Measurements from ENCODE around the gene GEMIN7. TPM values are rescaled to one million over a fixed set of nuclear protein-coding genes. Genes with fewer than 3 reads are reported as not detected.

Gene GEMIN7
- total and polyA plus RNA-seq, 2 of the 13 experiments (the other 11 are each of a cell fraction or from before 2014, with no cell fraction given), result 24.1 to 30.6 TPM

DNA sequence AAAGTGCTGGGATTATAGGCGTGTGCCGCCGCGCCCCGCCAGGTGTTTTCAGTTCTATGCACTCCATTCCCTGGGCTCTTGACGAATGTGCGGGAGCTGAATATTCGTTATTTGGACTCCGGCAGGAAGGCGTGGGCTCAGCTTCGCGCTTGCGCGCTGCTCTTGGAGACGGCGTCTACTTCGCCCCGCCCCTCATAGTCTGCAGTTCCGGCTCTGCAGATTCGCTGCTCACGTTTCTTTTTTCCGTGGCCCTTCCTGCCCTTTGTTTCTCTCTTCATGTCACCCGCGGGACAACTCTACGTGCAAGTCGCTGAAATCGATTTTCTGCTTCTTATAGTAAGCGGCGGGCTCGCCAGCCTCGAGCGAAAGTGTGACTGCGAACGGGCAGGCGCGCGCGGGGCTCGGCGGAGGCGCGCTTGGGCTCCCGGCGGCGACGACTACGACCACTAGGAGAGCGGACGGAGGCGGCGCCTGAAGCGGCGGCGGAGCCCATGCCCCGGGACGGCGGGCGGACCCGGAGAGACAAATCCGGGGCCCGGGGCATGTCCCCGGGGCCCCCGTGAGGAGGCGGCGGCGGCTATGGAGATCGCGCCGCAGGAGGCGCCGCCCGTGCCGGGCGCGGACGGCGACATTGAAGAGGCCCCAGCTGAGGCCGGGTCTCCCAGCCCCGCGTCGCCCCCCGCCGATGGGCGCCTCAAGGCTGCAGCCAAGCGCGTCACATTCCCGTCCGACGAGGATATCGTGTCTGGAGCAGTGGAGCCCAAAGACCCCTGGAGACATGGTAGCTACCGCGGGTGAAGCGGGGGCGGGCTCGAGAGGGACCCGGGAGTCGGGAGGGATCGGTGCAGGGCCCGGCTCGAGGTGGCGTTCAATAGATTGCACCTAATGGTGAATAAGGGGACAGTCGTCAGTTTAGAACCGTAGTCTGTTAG, 14.0 kb downstream of the GEMIN7 start, which contains the start of gene PPP1R37 (continued):
- TF ChIP-seq BRF2 (CRISPR knock-in tag; IDR thresholded peaks at IDR 0.05) (peak; percentile 63; the same call in 1 of the 2 replicates), ZNF605 (CRISPR knock-in tag; IDR thresholded peaks at IDR 0.05) (peak; percentile 61), MXI1 (IDR thresholded peaks at IDR 0.05; ENCODE audit: borderline replicate concordance, low read depth, low read length) (peak; percentile 13; the same call in 2 of the 3 replicates), ZNF446 (CRISPR knock-in tag; IDR thresholded peaks at IDR 0.05) (no peak; the same call in 1 of the 2 replicates), NFE2L2 (IDR thresholded peaks at IDR 0.05; ENCODE audit: low read length) (no peak), NFYB (CRISPR knock-in tag; IDR thresholded peaks at IDR 0.05) (no peak), REL (CRISPR knock-in tag; conservative IDR thresholded peaks at IDR 0.05) (0 out of 2 replicates have a peak, but pooled peaks have one; percentile 43), KDM3A (CRISPR knock-in tag; IDR thresholded peaks at IDR 0.05; ENCODE audit: low read depth) (peak; percentile 40; the same call in 1 of the 2 replicates), SOX5 (CRISPR knock-in tag; IDR thresholded peaks at IDR 0.05; ENCODE audit: borderline replicate concordance) (peak; percentile 43; the same call in 1 of the 2 replicates), BCL6 (CRISPR knock-in tag; IDR thresholded peaks at IDR 0.05) (peak; percentile 16; the same call in 1 of the 2 replicates), YY1 (IDR thresholded peaks at IDR 0.05; ENCODE audit: insufficient read depth, insufficient replicate concordance, low read depth, low read length) (peak; percentile 46), ZBTB25 (CRISPR knock-in tag; IDR thresholded peaks at IDR 0.05) (peak; percentile 91), KDM5A (IDR thresholded peaks at IDR 0.05; ENCODE audit: borderline replicate concordance, low read length) (peak; percentile 97), ZNF503 (CRISPR knock-in tag; IDR thresholded peaks at IDR 0.05) (no peak), ATF7-NPFF (CRISPR knock-in tag; IDR thresholded peaks at IDR 0.05; ENCODE audit: low read depth) (0 out of 2 replicates have a peak, but pooled peaks have one; percentile 20), ZNF746 (CRISPR knock-in tag; IDR thresholded peaks at IDR 0.05) (peak; percentile 75; the same call in 1 of the 2 replicates)
- TF ChIP-seq, protein P1, sequence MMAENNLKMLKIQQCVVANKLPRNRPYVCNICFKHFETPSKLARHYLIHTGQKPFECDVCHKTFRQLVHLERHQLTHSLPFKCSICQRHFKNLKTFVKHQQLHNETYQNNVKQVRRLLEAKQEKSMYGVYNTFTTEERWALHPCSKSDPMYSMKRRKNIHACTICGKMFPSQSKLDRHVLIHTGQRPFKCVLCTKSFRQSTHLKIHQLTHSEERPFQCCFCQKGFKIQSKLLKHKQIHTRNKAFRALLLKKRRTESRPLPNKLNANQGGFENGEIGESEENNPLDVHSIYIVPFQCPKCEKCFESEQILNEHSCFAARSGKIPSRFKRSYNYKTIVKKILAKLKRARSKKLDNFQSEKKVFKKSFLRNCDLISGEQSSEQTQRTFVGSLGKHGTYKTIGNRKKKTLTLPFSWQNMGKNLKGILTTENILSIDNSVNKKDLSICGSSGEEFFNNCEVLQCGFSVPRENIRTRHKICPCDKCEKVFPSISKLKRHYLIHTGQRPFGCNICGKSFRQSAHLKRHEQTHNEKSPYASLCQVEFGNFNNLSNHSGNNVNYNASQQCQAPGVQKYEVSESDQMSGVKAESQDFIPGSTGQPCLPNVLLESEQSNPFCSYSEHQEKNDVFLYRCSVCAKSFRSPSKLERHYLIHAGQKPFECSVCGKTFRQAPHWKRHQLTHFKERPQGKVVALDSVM (CRISPR knock-in tag; IDR thresholded peaks at IDR 0.05), result peak; percentile 48; the same call in 1 of the 2 replicates
- TF ChIP-seq, protein P2, sequence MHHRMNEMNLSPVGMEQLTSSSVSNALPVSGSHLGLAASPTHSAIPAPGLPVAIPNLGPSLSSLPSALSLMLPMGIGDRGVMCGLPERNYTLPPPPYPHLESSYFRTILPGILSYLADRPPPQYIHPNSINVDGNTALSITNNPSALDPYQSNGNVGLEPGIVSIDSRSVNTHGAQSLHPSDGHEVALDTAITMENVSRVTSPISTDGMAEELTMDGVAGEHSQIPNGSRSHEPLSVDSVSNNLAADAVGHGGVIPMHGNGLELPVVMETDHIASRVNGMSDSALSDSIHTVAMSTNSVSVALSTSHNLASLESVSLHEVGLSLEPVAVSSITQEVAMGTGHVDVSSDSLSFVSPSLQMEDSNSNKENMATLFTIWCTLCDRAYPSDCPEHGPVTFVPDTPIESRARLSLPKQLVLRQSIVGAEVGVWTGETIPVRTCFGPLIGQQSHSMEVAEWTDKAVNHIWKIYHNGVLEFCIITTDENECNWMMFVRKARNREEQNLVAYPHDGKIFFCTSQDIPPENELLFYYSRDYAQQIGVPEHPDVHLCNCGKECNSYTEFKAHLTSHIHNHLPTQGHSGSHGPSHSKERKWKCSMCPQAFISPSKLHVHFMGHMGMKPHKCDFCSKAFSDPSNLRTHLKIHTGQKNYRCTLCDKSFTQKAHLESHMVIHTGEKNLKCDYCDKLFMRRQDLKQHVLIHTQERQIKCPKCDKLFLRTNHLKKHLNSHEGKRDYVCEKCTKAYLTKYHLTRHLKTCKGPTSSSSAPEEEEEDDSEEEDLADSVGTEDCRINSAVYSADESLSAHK (CRISPR knock-in tag; IDR thresholded peaks at IDR 0.05; ENCODE audit: borderline replicate concordance), result no peak
- TF ChIP-seq, protein P3, sequence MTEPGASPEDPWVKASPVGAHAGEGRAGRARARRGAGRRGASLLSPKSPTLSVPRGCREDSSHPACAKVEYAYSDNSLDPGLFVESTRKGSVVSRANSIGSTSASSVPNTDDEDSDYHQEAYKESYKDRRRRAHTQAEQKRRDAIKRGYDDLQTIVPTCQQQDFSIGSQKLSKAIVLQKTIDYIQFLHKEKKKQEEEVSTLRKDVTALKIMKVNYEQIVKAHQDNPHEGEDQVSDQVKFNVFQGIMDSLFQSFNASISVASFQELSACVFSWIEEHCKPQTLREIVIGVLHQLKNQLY (CRISPR knock-in tag; IDR thresholded peaks at IDR 0.05), result no peak
